HL-60 (cell line): ENCODE results near the gene CTDP1.

Experiments
- CTCF ChIP-seq: IDR thresholded peaks from one replicate; pipeline ENCODE4 v1.5.1; 2011; ENCODE audit warnings: low read length, control low read depth, inconsistent platforms; ENCODE audit not compliant: insufficient read depth
- GABPA ChIP-seq: IDR thresholded peaks from 2 replicates; pipeline ENCODE4 v1.6.1; 2012; ENCODE audit warnings: low read depth
- POLR2AphosphoS5 ChIP-seq: IDR thresholded peaks from 2 replicates; pipeline ENCODE4 v1.6.1; 2012; ENCODE audit warnings: low read depth
- REST ChIP-seq: IDR thresholded peaks from 2 replicates; pipeline ENCODE4 v1.6.1; 2012; ENCODE audit warnings: low read depth; ENCODE audit not compliant: insufficient replicate concordance
- SPI1 ChIP-seq: IDR thresholded peaks from 2 replicates; pipeline ENCODE4 v1.6.1; 2012; ENCODE audit warnings: low read depth, mild to moderate bottlenecking, borderline replicate concordance

- no peak for TF ChIP-seq CTCF
- TF ChIP-seq POLR2AphosphoS5: no peak
- TF ChIP-seq REST: no peak
- TF ChIP-seq GABPA: no peak
- TF ChIP-seq SPI1: no peak
These were observed 6.9 kb upstream of the CTDP1 start for GRCh38 chr18:79672490-79673276.
